GM20431 (cell line): Measurements from ENCODE around the gene DCLRE1B.

Source experiments
- in situ Hi-C: fragments of 300-500 bp; cut with MseI, MboI; formaldehyde crosslinking; loops from one replicate; pipeline ENCODE4 v1.15.0; 2020; ENCODE audit warnings: low sequenced_read_pairs; ENCODE audit not compliant: unreplicated experiment

DCLRE1B gene

GRCh38 chr1:113886417-113887401 is 18.4 kb upstream of the DCLRE1B start:
- in situ Hi-C loops = no loop called here

- in situ Hi-C loops = no loop called here
Measured at GRCh38 chr1:113887402-113888175, 17.5 kb upstream of the DCLRE1B start, which contains the start of gene BCL2L15. Gene BCL2L15 (minus strand): TSS chr1:113887581. CDS start chr1:113887375, 206 bp downstream.

GRCh38 chr1:113890816-113891215 is 14.3 kb upstream of the DCLRE1B start:
- in situ Hi-C loops = no loop called here

- in situ Hi-C loops = no loop called here
Measured at GRCh38 chr1:113891631-113892220, 13.4 kb upstream of the DCLRE1B start.

- in situ Hi-C loops = no loop called here
Measured at GRCh38 chr1:113893267-113893666, 11.9 kb upstream of the DCLRE1B start.

- in situ Hi-C loops = no loop called here
Measured at GRCh38 chr1:113895098-113895497, 10.0 kb upstream of the DCLRE1B start.

GRCh38 chr1:113895961-113896360 is 9.2 kb upstream of the DCLRE1B start:
- in situ Hi-C loops = no loop called here

- in situ Hi-C loops = no loop called here
Measured at GRCh38 chr1:113898241-113898814, 6.8 kb upstream of the DCLRE1B start.

GRCh38 chr1:113899111-113899510 is 6.0 kb upstream of the DCLRE1B start:
- in situ Hi-C loops = no loop called here

- in situ Hi-C loops = loop anchor here (10.0 kb wide), 1 partner anchor 76 kb away; no protein-coding TSS in a partner anchor
Measured at GRCh38 chr1:113901191-113901590, 3.9 kb upstream of the DCLRE1B start.

- in situ Hi-C loops = loop anchor here (10.0 kb wide), 1 partner anchor 79 kb away; no protein-coding TSS in a partner anchor
Measured at GRCh38 chr1:113903501-113904292, 1.4 kb upstream of the DCLRE1B start.

GRCh38 chr1:113904293-113904673 is 843 bp upstream of the DCLRE1B start:
- in situ Hi-C loops = loop anchor here (10.0 kb wide), 1 partner anchor 79 kb away; no protein-coding TSS in a partner anchor

GRCh38 chr1:113905435-113905861 is 322 bp downstream of the DCLRE1B start:
- in situ Hi-C loops = loop anchor here (10.0 kb wide), 1 partner anchor 81 kb away; no protein-coding TSS in a partner anchor

GRCh38 chr1:113912594-113913311 is 7.6 kb downstream of the DCLRE1B start:
- in situ Hi-C loops = no loop called here

- in situ Hi-C loops = no loop called here
Measured at GRCh38 chr1:113913312-113913668, 8.2 kb downstream of the DCLRE1B start.

- in situ Hi-C loops = no loop called here
Measured at GRCh38 chr1:113913887-113914664, 8.9 kb downstream of the DCLRE1B start.

- in situ Hi-C loops = no loop called here
Measured at GRCh38 chr1:113916974-113917373, 11.8 kb downstream of the DCLRE1B start.
